GM18519 (cell line): ENCODE results near the gene COX18.

ENCODE experiments used
- ATAC-seq: cut with Tn5 transposase; IDR thresholded peaks from one replicate; pipeline ENCODE4 v1.9.1; 2021; ENCODE audit warnings: mild to moderate bottlenecking, moderate library complexity; ENCODE audit not compliant: unreplicated experiment, low FRiP score

Gene COX18

DNA sequence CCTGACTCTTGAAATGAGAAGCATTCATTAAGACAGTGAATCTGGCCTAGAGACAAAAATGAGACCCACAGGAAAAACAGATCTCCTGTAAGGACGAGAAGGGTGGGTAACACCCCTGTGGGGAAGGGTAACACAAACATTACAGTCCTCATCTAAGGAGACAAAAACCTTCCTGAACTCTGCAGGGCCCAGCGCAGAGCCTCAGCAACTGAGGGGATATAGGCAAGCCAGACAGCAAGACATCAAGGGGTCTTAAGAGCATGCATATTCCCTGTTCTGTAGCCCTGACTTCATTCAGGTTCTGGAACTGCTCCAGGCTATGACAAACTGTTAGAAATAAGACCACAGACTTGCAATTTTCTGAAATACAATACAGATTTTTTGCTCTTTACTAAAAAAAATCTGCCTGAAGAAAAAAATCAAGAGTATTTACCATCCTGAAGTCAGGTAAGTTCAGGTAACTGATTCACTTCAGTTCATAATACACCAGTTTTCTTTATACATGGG lies 15.5 kb downstream of the COX18 start:
- ATAC-seq = no peak

DNA sequence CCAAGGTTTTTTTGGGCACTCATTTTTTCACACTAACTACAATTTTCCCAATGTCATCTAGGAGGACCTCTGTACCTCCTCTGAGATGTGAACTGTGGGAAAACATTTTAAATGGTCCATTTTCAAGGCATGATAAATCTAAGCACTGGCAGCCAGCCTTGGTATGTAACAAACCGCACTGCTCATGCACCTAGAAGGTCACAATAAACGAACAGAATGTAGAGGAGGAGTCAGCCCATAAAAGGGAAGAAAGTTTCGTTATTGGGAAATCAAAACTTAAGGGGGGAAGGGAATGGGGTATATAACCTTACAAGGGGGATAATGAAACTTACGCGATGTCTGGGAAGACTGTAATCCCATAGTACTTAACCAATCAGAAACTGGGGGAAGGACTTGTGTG lies 16.4 kb downstream of the COX18 start:
- ATAC-seq = no peak

DNA sequence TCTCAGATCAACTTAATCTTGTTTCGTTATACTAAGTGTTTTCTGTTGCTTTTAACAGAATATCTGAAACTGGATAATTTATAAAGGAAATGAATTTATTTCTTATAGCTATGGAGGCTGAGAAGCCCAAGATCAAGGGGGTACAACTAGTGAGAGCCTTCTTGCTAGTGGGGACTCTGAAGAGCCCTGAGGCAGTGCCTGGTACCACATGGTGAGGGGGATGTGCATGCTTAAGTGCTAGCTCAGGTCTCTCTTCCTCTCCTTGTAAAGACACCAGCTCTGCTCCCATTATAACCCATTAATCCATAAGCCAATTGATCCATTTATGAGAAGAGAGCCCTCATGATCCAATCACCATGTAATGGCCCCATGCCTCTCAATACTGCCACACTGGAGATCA lies 17.9 kb downstream of the COX18 start:
- ATAC-seq = no peak

DNA sequence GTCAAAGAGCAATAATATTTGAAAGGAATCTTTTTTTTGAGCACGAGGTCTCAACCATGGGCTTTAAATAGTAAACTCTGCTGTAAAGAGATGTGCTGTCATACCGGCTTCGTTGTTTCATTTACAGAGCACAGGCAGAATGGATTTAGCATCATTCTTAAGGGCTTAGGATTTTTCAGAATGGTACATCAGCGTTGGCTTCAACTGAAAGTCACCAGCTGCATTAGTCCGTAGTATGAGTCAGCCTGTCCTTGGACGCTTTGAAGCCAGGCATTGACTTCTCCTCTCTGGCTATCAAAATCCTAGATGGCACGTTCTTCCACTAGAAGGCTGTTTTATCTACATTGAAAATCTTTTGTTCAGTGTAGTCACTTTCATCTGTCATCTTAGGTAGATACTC lies 23.6 kb downstream of the COX18 start:
- no peak for ATAC-seq

DNA sequence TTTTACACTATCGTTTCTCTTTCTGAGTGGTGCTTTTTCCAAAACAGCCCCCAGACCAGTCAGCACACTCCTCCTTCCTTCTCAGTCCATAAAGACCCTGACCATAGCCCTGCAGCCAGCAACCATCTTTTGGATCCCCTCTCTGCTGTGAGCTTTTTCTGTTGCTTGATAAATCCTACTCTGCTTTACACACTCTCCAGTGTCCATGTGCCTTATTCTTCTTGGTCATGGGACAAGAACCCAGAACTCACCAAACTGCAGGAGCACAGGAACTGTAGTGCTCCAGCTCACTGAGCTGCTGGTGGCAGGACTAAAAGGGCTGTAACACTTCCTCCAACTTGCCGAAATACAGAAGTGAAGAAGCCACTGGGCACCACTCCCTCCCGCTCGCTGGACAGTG lies 32.5 kb downstream of the COX18 start:
- no peak for ATAC-seq

DNA sequence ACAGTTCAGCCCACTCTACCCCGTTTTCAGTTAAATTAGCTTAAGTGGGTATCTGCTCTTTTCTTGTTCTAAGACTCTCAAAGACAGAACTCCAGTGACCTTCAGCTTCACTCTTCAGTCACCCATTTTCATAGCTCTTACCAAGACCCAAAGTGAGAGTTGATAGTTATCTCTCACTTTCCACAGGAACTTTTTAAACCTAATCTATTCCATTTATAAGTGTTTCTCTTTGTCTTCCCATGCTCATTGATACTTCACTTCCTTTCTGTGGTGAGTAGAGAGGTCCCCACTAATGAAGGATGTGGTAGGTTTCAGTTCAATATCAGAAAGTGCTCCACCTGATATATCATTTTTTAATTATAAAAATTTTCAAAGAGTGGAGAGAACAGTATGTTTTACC lies 33.4 kb downstream of the COX18 start:
- peak; percentile 47 for ATAC-seq

DNA sequence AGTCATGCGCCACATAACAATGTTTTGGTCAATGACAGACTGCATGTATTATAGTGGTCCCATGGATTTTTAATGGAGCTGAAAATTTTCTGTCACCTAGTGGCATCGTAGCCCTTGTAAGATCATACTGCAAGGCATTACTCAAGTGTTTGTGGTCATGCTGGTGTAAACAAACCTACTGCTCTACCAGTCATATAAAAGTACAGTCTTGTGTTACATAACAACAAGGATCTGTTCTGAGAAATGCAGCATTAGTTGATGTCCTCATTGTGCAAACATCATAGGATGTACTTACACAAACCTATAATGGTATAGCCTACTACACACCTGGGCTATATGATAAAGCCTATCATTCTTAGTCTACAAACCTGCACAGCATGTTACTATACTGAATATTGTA lies 34.6 kb downstream of the COX18 start:
- ATAC-seq = no peak

DNA sequence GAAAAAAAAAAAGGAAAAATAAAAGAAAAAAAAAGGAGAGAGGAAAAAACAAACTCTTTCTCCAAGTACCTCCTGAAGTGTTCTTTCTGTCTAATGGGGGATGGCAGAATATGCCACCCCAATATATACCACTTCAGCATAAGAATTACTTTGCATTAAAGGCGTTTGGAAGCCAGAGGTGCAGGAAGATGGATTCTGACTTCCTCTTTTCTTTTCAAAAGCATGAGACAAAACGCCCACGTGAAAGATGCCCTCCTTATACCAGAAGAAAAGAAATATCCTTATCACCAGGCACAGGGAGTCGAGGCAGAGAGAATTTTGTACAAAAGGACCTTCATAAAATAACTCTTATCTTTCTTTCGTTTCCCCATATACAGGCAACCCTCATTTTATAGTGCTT lies 40.9 kb downstream of the COX18 start:
- no peak for ATAC-seq

DNA sequence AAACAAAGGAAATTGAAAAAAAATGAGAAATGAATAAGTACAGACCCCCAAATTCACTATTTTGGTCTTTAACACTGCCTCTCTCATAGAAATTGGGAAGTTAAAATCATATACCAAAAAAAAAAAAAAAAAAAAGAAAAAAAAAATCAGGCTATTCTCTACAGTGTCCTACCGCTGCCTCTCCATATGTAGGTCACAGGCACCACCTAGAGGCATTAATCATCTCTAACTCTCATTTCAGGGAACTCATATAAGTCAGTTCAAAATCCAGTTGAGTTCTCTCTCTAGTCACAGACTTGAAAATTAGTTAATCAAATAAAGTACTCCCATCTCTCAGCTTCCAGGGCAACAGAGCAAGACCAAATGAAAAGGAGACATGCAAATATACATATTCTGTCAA lies 47.9 kb downstream of the COX18 start:
- ATAC-seq = peak; percentile 83

DNA sequence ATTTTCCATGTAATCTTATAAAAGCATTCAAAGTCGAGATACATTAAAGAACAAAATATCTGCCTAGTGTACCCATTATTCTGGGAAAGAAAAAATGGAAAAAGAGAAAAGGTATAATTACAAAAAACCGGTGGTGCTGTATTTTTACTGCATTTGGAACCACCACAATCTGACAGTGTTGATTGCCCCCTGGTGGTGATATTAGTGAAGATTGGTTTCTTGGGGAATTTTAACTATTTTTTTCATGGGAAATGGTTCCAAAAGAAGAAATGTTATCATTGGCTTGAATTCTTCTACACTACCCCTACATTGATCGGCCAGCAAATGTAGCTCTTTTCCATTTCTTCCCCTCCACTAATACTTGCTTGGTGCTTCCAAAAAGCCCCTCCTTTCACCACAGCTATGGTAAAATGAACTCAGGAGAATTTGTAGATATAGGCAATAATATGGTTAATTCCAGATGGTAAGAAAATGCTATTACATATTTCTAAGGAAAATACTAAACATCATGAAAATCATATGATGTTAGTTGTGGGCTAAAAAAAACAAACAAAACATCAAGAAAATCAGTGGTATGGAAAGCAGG lies 50.0 kb downstream of the COX18 start:
- ATAC-seq = no peak

DNA sequence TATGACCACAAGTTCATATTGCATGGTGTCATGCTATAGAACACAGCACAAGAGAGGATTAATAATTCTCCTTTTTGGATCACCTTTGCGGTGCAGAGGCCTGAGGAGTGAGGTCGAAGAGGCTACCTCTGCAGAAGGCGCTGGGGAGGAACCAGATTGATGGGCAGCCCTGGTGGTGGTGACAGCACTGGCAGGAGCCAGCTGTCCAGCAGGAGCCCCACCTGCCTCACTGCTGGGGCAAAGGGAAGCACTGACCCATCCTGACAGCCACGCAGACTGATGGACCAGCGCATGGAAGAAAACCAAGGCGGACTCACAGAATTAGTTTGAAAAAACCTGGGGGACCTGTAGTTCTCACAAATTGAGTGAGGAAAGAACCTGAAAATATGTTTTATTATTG lies 50.9 kb downstream of the COX18 start:
- no peak for ATAC-seq

DNA sequence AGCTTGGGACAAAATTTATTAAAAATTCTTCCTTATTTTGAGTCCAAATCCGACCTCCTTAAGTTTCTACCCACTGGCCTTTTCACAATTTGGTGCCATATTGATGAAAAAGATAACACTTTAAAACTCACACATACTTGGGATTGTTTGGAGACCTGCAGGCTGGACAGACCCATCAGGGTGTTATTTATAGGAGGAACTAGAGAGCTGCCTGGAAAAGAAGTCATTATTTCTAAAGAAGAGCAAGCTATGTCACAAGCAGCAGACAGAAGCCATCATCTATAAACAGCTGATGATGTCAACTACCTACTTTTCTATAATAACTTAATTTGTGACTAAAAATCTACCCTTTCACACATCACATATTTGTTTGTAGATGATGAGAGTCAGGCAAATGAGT lies 56.2 kb downstream of the COX18 start:
- no peak for ATAC-seq

DNA sequence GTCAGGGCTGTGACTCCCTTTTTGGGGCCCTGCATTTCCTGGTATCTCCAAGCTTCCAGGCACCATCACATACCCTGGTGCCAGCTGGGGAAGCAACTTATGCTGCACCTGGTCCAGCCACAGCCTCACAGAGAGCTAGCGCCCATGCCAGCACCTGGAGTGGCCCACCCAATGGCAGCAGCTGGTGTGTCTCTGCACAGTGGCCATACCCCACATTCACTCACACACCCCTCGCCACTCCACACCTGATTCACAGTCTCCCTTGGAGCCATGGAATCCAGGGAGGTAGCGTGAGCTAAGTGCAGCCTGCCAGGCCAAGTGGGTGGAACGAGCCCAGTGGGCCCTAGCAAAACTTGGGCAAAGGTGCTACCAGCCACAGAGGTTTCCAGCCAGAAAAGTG lies 56.8 kb downstream of the COX18 start:
- ATAC-seq = no peak

DNA sequence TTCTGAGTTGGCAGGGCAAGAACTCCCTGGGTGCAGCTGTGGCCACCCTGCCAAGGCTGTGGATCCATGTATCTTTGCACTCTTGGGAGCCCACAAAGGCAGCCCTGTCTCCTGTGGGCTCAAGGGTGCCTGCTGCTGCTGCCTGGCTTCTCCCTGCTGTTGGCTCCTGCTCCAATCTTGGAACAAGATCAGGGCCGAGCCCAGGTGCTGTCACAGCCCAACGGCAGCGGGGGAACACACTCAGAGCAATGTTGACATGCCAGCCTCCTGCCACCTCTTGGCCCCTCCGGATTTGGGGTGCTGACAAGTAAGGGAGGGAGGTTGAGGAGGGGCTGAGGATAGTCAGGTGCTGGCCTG lies 57.9 kb downstream of the COX18 start:
- no peak for ATAC-seq

DNA sequence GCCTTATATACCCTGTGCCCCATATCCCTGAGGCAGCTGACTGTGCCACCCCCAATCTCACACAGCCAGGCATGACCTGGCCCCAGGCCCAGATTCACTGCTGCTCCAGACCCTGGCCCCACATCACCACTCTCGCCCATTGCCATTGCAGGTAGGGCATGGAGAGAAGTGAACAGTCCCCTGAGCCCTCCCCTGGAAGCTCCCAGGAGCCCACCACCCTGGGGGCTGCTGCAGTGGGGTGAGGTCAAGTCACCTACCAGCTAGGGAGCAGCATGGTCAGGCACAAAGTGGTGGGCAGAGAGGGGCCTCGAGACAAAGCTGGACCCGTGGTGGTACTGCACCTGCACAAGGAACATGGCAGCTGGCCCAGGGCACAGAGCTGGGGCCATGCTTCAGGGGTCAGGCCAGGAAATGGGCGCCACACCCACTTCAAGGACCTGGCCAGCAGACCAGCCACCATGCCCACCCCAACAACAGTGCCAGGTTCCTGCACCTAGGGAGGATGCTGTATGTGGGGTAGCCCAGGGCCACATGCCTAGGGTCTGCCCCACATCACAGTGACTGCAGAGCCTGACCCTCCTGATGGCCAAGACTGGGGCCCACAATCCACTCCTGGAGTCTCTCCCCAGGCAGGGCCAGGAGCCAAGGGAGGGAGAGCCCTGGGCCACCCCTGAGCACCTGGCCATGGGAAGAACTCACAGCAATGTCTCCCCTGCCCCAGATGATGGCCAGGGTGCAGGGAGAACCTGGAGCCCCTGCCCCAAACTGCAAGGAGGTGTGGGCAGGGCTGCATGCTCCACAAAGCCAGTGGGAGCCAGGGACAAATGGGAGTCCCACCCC lies 58.5 kb downstream of the COX18 start:
- no peak for ATAC-seq

DNA sequence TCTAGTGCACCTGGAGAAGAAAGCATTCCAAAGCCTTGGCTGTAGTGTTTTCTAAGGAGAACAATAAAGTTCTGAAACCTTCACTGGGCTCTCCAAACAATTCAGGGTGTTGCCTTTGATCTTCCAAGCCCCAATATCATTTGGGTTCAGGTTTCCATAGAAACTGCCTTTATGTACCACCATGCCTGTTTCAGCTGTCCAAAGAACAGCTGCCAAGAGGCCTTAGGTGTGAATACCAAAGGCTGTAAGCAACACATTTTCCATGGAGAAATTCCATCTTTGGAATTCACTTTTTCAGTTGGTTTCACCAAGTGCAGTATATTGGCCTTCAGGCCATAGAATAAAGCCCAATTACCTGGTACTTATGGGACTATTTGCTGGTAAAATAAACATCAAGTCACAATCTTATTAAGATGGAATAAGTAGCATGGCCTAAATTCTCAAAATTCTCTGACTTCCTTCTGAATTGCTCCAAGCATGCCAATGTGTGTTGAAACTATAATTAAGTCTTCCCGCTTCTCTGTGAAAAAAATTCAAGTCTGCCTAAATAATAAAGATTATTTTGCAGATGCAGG lies 61.9 kb downstream of the COX18 start:
- no peak for ATAC-seq

DNA sequence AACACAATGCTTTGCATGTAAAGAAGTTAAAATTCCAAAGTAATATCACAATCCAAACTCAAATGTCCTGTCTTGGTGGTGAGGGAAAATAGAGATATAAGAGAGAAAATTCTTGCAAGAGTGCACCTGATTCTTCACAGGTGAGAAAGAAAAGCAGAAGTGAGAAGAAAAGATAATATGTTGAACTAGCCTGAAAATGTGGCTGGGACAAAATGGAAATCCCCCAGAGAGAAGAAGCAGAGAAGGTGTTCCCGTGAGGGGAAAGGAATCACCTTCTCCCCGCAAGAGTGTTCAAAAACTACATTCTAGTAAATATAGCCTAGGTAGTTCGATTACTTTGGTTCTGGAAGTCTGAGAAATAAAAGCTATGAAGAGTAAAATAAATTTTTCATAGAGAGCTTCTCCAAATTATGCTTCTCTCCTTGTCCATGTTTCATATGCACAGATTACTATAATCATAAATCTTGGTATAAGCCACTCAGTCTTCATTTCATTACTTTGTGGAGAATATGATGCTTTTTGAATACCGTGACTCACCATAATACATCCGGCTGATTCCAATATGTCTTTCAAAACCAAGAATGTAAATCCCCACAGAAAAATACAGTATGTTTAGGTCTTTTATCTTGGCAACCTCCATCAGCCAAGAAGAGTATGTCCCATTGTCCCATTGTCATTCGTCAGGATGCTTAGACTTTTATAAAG lies 63.1 kb downstream of the COX18 start:
- peak; percentile 86 for ATAC-seq

DNA sequence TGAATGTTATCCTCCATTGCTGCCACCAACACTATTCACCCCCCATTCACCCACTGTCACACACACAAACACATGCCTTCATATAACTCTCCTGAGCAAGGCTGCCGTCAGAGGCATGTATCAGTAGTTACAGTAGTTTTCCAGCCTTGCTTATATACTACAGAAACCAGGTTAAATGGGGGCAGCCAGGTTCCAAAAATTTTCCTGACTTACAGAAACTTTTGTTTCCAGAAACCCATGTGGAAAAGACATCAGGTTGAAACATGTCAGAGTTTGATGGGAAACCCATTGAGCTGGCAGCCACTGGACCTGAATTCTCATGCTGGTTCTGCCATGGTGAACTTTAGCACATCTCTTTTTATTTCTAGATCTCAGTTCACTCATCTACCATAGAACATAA lies 64.0 kb downstream of the COX18 start:
- no peak for ATAC-seq
